ENCODE data around the gene RNF220.

Gene RNF220

GRCh38 chr1:44405031-44405797 lies at the start of gene RNF220:
Gene RNF220 (plus strand): TSS chr1:44405255.
- peak; percentile 22 for DNase-seq

- DNase-seq: no peak
Measured at GRCh38 chr1:44355582-44356305, 49.3 kb upstream of the RNF220 start.

GRCh38 chr1:44357710-44358109 lies 47.3 kb upstream of the RNF220 start:
- DNase-seq: no peak

- no peak for DNase-seq
Measured at GRCh38 chr1:44359234-44359935, 45.7 kb upstream of the RNF220 start.

- DNase-seq: no peak
Measured at GRCh38 chr1:44361478-44361877, 43.6 kb upstream of the RNF220 start.

- no peak for DNase-seq
Measured at GRCh38 chr1:44366371-44366975, 38.6 kb upstream of the RNF220 start.

- DNase-seq: no peak
Measured at GRCh38 chr1:44367944-44368343, 37.1 kb upstream of the RNF220 start.

- no peak for DNase-seq
Measured at GRCh38 chr1:44368471-44369151, 36.4 kb upstream of the RNF220 start.

- DNase-seq: no peak
Measured at GRCh38 chr1:44371206-44371605, 33.8 kb upstream of the RNF220 start.

- DNase-seq: no peak
Measured at GRCh38 chr1:44375547-44375946, 29.5 kb upstream of the RNF220 start.

- peak; percentile 47 for DNase-seq
Measured at GRCh38 chr1:44377925-44378784, 26.9 kb upstream of the RNF220 start.

GRCh38 chr1:44380666-44381177 lies 24.3 kb upstream of the RNF220 start:
- no peak for DNase-seq

- DNase-seq: no peak
Measured at GRCh38 chr1:44388551-44388950, 16.5 kb upstream of the RNF220 start.

- no peak for DNase-seq
Measured at GRCh38 chr1:44389437-44389836, 15.6 kb upstream of the RNF220 start.

GRCh38 chr1:44390277-44390676 lies 14.8 kb upstream of the RNF220 start:
- DNase-seq: no peak

- DNase-seq: no peak
Measured at GRCh38 chr1:44401256-44402228, 3.5 kb upstream of the RNF220 start.

GRCh38 chr1:44405798-44406736 lies 1.0 kb downstream of the RNF220 start:
- peak; percentile 34 for DNase-seq

- DNase-seq: peak; percentile 10
Measured at GRCh38 chr1:44406737-44407429, 1.8 kb downstream of the RNF220 start.
